SK-N-SH (cell line): ENCODE results near the gene IARS2.

Experiments
- CTCF ChIP-seq: fragments of 200-600 bp; sonication (generic); IDR thresholded peaks from 2 replicates; pipeline ENCODE4 v1.6.1; 2017; ENCODE audit warnings: antibody characterized with exemption, mild to moderate bottlenecking, moderate library complexity
- ELF1 ChIP-seq: IDR thresholded peaks from 2 replicates; pipeline ENCODE4 v1.4.0; 2012
- POLR2AphosphoS5 ChIP-seq: IDR thresholded peaks from 2 replicates; pipeline ENCODE4 v1.6.1; 2012; ENCODE audit warnings: low read depth, low read length
- REST ChIP-seq: IDR thresholded peaks from 2 replicates; pipeline ENCODE4 v1.6.1; 2012; ENCODE audit warnings: mild to moderate bottlenecking, low read depth, low read length, moderate library complexity
- YY1 ChIP-seq: IDR thresholded peaks from 2 replicates; pipeline ENCODE4 v1.4.0; 2012; ENCODE audit warnings: low read depth, mild to moderate bottlenecking

GRCh38 chr1:220089650-220090556 lies 4.0 kb upstream of the IARS2 start, which contains the start of gene BPNT1:
- peak; percentile 19; the same call in 1 of the 2 replicates for TF ChIP-seq CTCF
- peak; percentile 92 for TF ChIP-seq POLR2AphosphoS5
- no peak; the same call in 1 of the 2 replicates for TF ChIP-seq YY1
- TF ChIP-seq ELF1 = no peak
- no peak for TF ChIP-seq REST
